H1 (cell line): ENCODE results near the gene SLFN5.

Source experiments
- CEBPB ChIP-seq: IDR thresholded peaks from 2 replicates; pipeline ENCODE4 v1.6.1; 2012; ENCODE audit warnings: low read depth, low read length
- EZH2 ChIP-seq: fragments of 200-600 bp; sonication (generic); IDR thresholded peaks from 2 replicates; pipeline ENCODE4 v1.7.1; 2012; ENCODE audit warnings: low read depth, mild to moderate bottlenecking, moderate library complexity, low read length, inconsistent platforms; ENCODE audit not compliant: severe bottlenecking
- FOSL1 ChIP-seq: IDR thresholded peaks from 2 replicates; pipeline ENCODE4 v1.6.1; 2011; ENCODE audit warnings: mild to moderate bottlenecking, low read depth, low read length, moderate library complexity; ENCODE audit not compliant: insufficient read depth
- POLR2A ChIP-seq, 2 experiments: IDR thresholded peaks; 1 replicate in 1 of 2; 2 replicates in 1 of 2; pipeline ENCODE4 v1.6.1; 2011; ENCODE audit warnings: low read depth in 2 of 2, low read length in 2 of 2, mild to moderate bottlenecking in 2 of 2; ENCODE audit errors: control extremely low read depth in 1 of 2
- TF ChIP-seq, protein P1 (sequence below), 3 experiments: IDR thresholded peaks; 1 replicate in 2 of 3; 2 replicates in 1 of 3; pipeline versions ENCODE4 v1.5.1 to v1.6.1; 2011; ENCODE audit warnings: low read length in 3 of 3, mild to moderate bottlenecking in 3 of 3, inconsistent platforms in 2 of 3, low read depth in 1 of 3, moderate library complexity in 1 of 3; ENCODE audit not compliant: insufficient read depth in 1 of 3; ENCODE audit errors: control extremely low read depth in 1 of 3

DNA sequence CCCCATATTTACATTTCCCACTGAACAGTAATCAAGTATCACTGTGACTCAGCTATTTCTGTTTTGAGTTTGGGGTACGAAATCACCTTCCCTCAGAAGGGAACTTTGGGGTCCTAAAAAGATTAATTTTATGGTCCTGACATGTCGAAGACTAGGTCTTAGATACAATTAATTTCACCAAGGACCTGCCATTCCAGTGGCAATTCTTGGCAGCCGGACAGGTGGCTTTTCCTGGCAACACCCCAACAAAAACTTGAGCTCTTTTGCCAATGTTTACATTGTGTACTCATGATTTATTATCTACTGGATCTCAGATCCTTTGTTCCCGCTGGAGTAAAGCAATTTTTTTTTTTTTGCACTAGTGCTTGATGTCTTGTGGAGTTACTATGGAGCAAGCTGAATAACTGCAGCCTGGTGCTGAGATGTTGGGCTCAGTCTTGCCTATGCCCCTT lies 14.4 kb downstream of the SLFN5 start:
- TF ChIP-seq FOSL1 (no peak), POLR2A (IDR thresholded peaks at IDR 0.05; ENCODE audit: control extremely low read depth in 1 of 2, low read depth in 2 of 2, low read length in 2 of 2) (no peak), CEBPB (no peak), EZH2 (no peak)
- TF ChIP-seq, protein P1, sequence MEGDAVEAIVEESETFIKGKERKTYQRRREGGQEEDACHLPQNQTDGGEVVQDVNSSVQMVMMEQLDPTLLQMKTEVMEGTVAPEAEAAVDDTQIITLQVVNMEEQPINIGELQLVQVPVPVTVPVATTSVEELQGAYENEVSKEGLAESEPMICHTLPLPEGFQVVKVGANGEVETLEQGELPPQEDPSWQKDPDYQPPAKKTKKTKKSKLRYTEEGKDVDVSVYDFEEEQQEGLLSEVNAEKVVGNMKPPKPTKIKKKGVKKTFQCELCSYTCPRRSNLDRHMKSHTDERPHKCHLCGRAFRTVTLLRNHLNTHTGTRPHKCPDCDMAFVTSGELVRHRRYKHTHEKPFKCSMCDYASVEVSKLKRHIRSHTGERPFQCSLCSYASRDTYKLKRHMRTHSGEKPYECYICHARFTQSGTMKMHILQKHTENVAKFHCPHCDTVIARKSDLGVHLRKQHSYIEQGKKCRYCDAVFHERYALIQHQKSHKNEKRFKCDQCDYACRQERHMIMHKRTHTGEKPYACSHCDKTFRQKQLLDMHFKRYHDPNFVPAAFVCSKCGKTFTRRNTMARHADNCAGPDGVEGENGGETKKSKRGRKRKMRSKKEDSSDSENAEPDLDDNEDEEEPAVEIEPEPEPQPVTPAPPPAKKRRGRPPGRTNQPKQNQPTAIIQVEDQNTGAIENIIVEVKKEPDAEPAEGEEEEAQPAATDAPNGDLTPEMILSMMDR (IDR thresholded peaks at IDR 0.05; ENCODE audit: control extremely low read depth in 1 of 3, insufficient read depth in 1 of 3, low read depth in 1 of 3, low read length in 3 of 3) = no peak
